GM19099 (cell line): ENCODE measurements around the gene MZF1.

Experiments used
- POLR2A ChIP-seq: IDR thresholded peaks from 3 replicates; pipeline ENCODE4 v1.6.1; 2011; ENCODE audit warnings: low read depth; ENCODE audit not compliant: insufficient read length; ENCODE audit errors: extremely low read depth

The MZF1 gene

GRCh38 chr19:58572026-58572817, 913 bp downstream of the MZF1 start:
- TF ChIP-seq POLR2A: peak; percentile 53

GRCh38 chr19:58571575-58571947, 1.6 kb downstream of the MZF1 start:
- no peak for TF ChIP-seq POLR2A

GRCh38 chr19:58570770-58571574, 2.2 kb downstream of the MZF1 start:
- no peak for TF ChIP-seq POLR2A

- TF ChIP-seq POLR2A: no peak
These were observed 3.0 kb downstream of the MZF1 start for GRCh38 chr19:58569943-58570670.

- no peak for TF ChIP-seq POLR2A
These were observed 3.8 kb downstream of the MZF1 start for GRCh38 chr19:58569191-58569942.

- no peak for TF ChIP-seq POLR2A
These were observed 4.5 kb downstream of the MZF1 start for GRCh38 chr19:58568453-58569130.

GRCh38 chr19:58566989-58567388, 6.1 kb downstream of the MZF1 start:
- no peak for TF ChIP-seq POLR2A

- TF ChIP-seq POLR2A: no peak
These were observed 9.3 kb downstream of the MZF1 start for GRCh38 chr19:58563823-58564222.

- TF ChIP-seq POLR2A: no peak
These were observed 10.0 kb downstream of the MZF1 start for GRCh38 chr19:58563034-58563573.

- peak; percentile 48 for TF ChIP-seq POLR2A
These were observed 10.8 kb downstream of the MZF1 start for GRCh38 chr19:58562122-58563033.

- TF ChIP-seq POLR2A: no peak
These were observed 11.6 kb downstream of the MZF1 start for GRCh38 chr19:58561373-58562121.

- no peak for TF ChIP-seq POLR2A
These were observed 12.2 kb downstream of the MZF1 start for GRCh38 chr19:58560921-58561320.
